HFFc6 (cell line): ENCODE measurements around the gene LARGE1. TPM values are rescaled to one million over a fixed set of nuclear protein-coding genes. Genes with fewer than 3 reads are reported as not detected.

Experiments
- DNase-seq: peaks from one replicate; pipeline ENCODE4 v3.0.0-alpha.2; 2018
- H3K27ac Mint-ChIP-seq: 2 replicates; pipeline ENCODE4 v1.8.0; 2020; ENCODE audit warnings: mild to moderate bottlenecking, mixed read lengths
- H3K27me3 Mint-ChIP-seq: 2 replicates; pipeline ENCODE4 v1.8.0; 2021; ENCODE audit warnings: mild to moderate bottlenecking, moderate library complexity, mixed read lengths; ENCODE audit not compliant: insufficient read depth
- H3K36me3 Mint-ChIP-seq: 2 replicates; pipeline ENCODE4 v1.8.0; 2021; ENCODE audit warnings: low read depth, mixed read lengths
- H3K4me1 Mint-ChIP-seq: 2 replicates; pipeline ENCODE4 v1.8.0; 2020; ENCODE audit warnings: low read depth, mixed read lengths
- H3K4me3 Mint-ChIP-seq: 2 replicates; pipeline ENCODE4 v1.8.0; 2020; ENCODE audit warnings: mild to moderate bottlenecking, moderate library complexity, mixed read lengths
- H3K9me3 Mint-ChIP-seq: 2 replicates; pipeline ENCODE4 v1.8.0; 2020; ENCODE audit warnings: mild to moderate bottlenecking, mixed read lengths
- total RNA-seq, 6 experiments: library from RNA; stranded (reverse); fragmentation: NEBNext Ultra II Directional; extraction: Animal tissue kit (Norgen Biotek cat#: 25700); gene quantifications; 2 replicates in 1 of 6; 3 replicates in 5 of 6; pipeline ENCODE4 v1.2.3, GENCODE V29; 2021
- TF ChIP-seq, protein P1 (sequence below): fragments of 200-600 bp; sonication (generic); IDR thresholded peaks from 2 replicates; pipeline ENCODE4 v1.5.0; 2021; ENCODE audit warnings: antibody characterized with exemption, mild to moderate bottlenecking

Gene LARGE1
- total RNA-seq, 6 experiments from 2014 or later, result 4.9 to 7.3 (median 6.5) TPM

DNA sequence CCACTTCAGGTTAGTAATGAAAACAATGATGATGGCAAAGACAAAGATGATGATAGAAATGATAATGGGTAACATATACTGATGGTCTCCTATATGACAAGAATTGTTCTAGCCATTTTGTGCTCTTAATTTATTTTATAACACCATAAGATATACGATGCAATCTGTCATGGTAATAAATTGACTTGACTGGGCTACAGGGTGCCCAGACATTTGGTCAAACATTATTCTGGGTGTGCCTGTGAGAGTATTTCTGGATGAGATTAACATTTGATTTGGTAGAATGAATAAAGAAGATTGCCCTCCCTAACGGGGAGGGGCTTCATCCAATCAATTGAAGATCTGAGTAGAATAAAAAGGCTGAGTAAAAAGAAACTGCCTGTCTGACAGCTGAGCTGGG is 237.3 kb downstream of the LARGE1 start:
- TF ChIP-seq, protein P1, sequence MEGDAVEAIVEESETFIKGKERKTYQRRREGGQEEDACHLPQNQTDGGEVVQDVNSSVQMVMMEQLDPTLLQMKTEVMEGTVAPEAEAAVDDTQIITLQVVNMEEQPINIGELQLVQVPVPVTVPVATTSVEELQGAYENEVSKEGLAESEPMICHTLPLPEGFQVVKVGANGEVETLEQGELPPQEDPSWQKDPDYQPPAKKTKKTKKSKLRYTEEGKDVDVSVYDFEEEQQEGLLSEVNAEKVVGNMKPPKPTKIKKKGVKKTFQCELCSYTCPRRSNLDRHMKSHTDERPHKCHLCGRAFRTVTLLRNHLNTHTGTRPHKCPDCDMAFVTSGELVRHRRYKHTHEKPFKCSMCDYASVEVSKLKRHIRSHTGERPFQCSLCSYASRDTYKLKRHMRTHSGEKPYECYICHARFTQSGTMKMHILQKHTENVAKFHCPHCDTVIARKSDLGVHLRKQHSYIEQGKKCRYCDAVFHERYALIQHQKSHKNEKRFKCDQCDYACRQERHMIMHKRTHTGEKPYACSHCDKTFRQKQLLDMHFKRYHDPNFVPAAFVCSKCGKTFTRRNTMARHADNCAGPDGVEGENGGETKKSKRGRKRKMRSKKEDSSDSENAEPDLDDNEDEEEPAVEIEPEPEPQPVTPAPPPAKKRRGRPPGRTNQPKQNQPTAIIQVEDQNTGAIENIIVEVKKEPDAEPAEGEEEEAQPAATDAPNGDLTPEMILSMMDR, result no peak
- Mint-ChIP-seq H3K36me3 (peaks cover 15% of the 10 kb centered on the region), H3K27me3 (no peaks in the 10 kb centered on the region; the same call in 1 of the 2 replicates), H3K4me3 (no peak overlapping the region), H3K27ac (no peak overlapping the region), H3K9me3 (peaks cover 63% of the 10 kb centered on the region), H3K4me1 (no peaks in the 10 kb centered on the region)
- no peak for DNase-seq

DNA sequence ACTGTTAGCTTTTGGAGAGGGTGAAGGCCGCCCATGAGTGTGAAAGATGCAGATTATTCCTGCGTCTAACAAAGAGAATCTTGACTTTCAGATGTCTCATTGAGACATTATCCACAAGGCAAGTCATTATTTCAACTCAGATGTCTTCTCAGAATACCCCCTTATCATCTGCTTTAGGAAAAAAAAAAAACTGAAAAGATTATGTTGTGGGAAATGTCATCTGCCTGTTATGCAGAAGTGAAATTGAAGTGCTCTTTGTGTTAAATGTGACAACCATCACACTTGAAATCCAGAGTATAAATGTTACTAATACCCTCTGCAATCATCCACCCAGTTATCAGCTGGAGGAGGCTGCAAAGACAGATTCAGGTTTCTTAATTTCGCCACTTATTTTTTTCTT is 239.6 kb downstream of the LARGE1 start:
- H3K27ac Mint-ChIP-seq, result no peak overlapping the region
- no peak for DNase-seq
- peaks cover 8% of the 10 kb centered on the region; the same call in 1 of the 2 replicates for H3K36me3 Mint-ChIP-seq
- TF ChIP-seq, protein P1, result no peak
- no peaks in the 10 kb centered on the region for H3K4me1 Mint-ChIP-seq
- no peak overlapping the region for H3K4me3 Mint-ChIP-seq
- peaks cover 63% of the 10 kb centered on the region for H3K9me3 Mint-ChIP-seq
- H3K27me3 Mint-ChIP-seq, result no peaks in the 10 kb centered on the region; the same call in 1 of the 2 replicates

DNA sequence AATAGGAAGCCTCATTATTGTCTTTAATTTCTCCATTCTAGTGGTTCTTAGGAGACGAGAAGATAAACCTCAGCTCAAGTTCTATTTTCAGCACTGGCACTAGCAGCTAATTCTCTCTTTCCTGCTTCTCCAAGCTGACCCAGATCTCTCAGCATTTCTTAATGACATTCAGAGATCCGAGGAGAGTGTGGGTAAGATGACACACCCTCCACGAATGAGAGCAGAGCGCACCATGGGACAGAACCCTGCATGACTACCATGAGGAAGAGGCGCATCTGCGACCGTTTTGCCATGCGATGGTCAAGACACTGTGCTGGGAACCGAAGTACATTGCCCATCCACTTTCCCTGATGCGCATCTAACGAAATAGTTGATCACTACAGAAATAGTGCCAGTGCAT is 241.8 kb downstream of the LARGE1 start:
- TF ChIP-seq, protein P1, result no peak
- no peaks in the 10 kb centered on the region; the same call in 1 of the 2 replicates for H3K27me3 Mint-ChIP-seq
- no peaks in the 10 kb centered on the region for H3K4me1 Mint-ChIP-seq
- H3K9me3 Mint-ChIP-seq, result peaks cover 72% of the 10 kb centered on the region
- DNase-seq, result no peak
- H3K27ac Mint-ChIP-seq, result no peak overlapping the region
- H3K36me3 Mint-ChIP-seq, result peaks cover 17% of the 10 kb centered on the region
- H3K4me3 Mint-ChIP-seq, result no peak overlapping the region

DNA sequence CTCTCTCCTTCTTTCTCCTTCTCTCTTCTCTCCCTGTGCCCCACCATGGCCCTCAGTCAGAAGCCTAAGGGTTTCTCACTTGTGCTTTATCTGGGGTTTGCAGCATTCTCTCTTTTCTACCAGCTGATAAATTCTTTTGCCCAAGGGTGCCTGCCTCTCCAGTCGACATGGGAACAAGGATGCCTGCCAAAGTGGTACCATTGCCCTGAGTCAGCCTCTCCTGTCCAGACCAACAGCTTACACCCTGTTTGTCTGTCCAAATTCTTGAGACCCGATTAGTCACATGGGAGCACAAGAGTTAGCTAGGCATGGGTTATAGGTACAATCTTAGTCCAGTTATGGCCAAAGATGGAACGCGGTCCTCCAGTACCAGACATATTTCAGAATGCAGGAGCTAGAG is 242.7 kb downstream of the LARGE1 start:
- Mint-ChIP-seq H3K27ac (no peak overlapping the region), H3K27me3 (no peaks in the 10 kb centered on the region), H3K4me3 (no peak overlapping the region), H3K4me1 (no peaks in the 10 kb centered on the region), H3K9me3 (peaks cover 70% of the 10 kb centered on the region), H3K36me3 (peaks cover 22% of the 10 kb centered on the region)
- TF ChIP-seq, protein P1, result no peak
- no peak for DNase-seq

DNA sequence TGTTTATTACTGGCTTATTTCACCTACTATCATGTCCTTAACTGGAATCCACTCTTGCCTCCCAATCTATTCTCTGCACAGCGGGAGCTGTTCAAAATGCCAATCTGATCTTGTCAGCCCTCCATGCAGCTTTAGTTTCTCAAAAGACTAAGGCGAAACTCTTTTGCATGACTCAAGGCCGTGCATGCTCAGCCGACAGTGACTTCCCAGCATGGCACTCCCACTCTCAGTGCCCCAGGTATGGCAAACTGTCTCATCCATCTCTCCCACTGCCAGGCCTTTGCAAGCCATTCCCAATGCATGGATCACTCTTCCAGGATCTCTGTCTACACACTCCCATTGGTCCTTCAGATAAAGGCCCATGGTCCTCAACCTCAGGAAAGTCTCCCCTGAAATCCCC is 245.9 kb downstream of the LARGE1 start:
- H3K4me3 Mint-ChIP-seq, result no peak overlapping the region
- H3K27me3 Mint-ChIP-seq, result no peaks in the 10 kb centered on the region
- DNase-seq, result no peak
- H3K27ac Mint-ChIP-seq, result no peak overlapping the region
- peaks cover 22% of the 10 kb centered on the region for H3K36me3 Mint-ChIP-seq
- TF ChIP-seq, protein P1, result no peak
- H3K9me3 Mint-ChIP-seq, result peaks cover 73% of the 10 kb centered on the region
- H3K4me1 Mint-ChIP-seq, result no peaks in the 10 kb centered on the region

DNA sequence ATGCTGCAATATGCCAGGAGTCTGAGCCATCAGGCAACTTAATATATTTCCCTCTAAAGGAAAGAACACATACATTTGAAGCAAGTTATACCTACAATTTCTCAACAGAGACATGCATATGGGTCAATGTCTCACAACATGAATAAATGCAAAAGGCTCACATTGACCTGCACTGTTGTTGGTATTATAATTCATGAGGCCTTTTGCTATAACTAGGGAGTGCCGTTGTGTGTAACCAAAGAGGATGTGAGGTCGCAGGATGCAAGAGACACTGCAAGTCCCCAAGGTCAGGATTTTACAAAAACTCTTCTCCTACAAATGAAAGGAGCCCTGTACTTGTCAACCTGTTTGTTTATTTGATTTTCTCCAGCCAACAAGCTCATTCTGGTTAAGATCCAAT is 250.5 kb downstream of the LARGE1 start:
- Mint-ChIP-seq H3K4me1 (no peaks in the 10 kb centered on the region), H3K27ac (no peak overlapping the region), H3K27me3 (no peaks in the 10 kb centered on the region; the same call in 1 of the 2 replicates), H3K4me3 (no peak overlapping the region), H3K36me3 (peaks cover 19% of the 10 kb centered on the region), H3K9me3 (peaks cover 43% of the 10 kb centered on the region)
- TF ChIP-seq, protein P1, result no peak
- no peak for DNase-seq
